Measurements from ENCODE around the gene ZNF580.
A peak's percentile ranks its signal among the peaks of the same experiment; 100 is the strongest.

Gene ZNF580, protein sequence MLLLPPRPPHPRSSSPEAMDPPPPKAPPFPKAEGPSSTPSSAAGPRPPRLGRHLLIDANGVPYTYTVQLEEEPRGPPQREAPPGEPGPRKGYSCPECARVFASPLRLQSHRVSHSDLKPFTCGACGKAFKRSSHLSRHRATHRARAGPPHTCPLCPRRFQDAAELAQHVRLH

DNA sequence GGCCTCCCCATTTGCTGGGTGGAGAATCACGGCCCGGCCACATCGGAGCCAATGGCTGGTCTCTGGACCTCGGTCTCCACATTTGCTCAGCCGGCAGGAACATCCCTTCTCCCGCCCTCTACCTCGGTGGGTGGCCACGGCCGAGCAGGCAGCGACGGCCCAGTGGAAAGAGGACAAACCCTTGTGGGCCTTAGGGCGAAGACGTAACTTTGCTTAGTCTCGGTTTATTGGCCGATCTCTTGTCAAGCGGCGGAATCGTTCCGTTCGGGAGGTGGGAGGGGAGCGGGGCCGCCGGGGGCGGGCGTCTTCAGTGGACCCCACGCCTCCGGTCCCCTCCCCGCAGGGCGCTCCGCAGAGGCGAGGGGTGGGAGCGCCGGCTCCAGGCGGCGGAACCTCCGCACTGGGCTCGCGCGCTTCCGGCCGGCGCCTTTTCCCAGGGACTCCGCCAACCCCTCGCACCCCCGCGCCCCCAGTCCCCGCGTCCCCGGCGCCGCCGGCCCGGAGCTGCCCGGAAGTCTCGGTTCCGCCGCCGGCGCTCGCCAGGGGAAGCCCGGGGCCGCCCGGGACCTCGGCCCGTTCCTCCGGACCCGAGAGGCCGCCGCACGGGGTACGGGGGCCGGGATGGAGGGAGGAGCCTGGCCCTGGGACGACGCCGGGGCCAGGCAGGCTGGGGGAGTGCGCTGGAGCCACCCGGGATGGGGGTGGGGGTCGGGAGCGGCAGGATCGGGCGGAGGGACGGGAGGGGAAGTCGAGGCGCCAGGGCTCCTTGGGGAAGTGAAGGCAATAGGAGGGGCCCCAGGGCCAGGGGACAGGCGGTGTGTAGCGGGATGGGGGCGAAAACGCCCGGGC, at the start of gene ZNF580:
TSS of gene ZNF580 (plus strand) at position 426 of the 849 bp plus-strand sequence. CDS start 1,507 bp downstream, outside the sequence.
- DNase-seq = no peak

DNA sequence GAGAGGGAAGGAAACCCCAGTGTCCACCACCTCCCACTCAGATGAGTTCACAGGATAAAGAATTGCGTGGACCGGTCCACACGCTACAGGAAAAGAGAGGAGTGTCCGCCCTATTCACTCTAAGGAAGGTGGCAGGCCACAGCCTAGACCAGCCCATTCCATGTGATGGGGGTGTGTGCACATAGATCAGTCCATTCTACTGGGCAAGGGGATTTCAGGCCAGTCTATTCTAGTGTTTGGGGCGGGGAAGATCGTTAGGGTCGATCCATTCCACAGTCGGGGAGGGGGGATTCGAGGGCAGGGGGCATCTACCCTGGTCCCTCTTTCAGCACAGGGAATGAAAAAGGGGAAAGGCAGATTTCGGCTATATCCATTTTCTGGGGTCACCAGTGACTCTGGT, 49.2 kb upstream of the ZNF580 start:
- no peak for DNase-seq

DNA sequence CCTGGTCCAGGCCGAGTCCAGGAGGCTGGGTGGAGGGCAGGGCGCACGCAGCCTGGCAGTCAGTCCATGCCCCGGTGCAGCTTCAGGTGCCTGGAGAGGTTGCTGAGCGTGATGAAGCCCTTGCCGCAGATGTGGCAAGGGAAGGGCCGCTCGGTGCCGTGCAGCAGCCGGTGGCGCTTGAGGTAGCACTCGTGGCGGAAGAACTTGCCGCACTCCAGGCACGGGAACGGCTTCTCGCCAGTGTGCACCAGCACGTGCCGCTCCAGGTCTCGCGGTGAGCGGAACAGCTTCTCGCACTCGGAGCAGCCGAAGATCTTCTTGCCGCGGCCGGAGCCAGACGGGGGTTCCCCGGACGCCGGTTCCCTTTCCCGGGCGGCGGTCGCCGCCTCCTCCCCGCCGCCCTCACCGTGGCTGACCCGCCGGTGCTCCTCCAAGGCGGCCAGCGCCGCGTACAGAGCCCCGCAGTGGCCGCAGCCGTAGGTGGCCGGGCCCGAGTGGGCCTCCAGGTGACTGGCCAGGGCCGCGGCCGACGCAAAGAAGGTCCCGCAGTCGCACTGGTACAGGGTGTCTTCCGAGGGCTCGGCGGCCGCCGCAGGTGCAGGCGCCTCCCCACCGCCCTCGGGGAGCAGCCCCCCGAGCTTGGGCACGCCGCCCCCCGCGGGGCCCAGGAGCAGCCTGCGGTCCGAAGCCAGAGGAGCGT, 48.3 kb upstream of the ZNF580 start:
- no peak for DNase-seq

DNA sequence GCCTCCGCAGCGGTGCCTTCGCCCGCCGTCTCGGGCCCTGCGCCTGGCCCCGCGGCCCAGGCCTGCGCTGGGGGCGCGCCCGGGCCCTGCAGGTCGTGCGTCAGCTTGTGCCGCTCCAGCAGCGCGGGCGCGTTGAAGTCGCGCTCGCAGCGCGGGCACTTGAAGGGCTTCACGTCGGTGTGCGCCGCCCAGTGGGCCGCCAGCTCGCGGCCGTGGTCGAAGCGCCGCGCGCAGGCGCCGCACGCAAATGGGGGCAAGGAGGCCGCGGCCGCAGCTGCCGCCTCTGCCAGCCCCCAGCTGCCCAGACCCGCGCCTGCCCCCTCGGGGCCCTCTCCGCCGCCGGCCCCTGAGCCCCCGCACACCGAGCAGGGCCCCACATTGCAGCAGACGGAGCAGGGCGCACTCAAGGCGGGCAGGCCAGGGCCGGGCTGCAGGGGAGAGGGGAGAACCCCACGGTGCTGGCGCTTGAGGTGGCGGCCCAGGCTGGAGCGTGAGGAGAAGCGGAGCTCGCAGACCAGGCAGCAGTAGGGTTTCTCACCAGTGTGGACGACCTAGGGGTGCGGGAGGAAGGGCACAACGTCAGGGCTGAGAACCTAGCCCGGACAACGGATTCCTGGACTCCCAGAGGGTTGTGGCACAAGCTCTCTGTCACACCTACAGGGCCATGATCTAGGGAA, 47.6 kb upstream of the ZNF580 start:
- no peak for DNase-seq

DNA sequence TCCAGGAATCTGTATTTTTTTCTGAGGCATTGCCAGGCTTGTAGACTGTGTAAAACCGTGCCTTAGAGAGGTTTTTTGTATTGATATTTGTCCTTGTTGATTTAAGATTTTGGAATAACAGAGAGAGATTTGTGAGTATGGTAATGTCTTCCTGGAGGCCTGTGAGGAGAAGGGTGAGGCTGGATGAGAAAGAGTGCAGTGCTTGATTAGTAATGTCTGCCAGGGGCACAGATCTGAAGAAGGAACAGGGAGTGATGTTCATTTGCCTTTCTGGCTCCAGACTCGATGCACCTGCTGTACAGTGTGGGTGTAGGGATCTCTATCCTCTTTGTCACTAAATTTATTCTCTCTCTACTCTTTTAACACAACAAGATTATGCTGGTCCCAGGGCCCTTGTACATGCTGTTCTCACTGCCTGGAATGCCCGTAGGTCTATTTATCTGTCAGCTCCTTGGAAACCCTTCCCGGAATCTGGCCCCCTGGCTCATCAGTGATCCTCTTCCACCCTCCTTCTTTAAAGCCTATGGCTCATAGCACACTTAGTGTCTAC, 45.7 kb upstream of the ZNF580 start:
- DNase-seq = no peak

DNA sequence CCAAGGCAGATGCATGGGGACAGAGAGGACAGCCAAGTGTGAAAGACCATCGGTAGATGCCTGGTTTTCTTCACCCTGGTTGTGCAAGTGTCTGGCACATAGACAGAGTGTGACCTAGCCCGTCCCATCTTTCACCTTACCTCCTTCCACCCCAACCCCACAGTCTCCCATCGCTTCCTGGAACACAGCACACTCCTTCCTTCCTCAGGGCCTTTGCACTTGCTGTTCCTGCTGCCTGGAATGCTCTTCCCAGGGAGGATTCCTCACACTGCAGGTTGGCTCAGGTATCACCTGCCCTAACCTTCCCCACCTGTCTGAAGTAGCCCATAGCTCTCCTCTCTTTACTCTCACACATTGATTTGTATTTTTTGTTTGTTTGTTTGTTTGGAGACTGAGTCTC, 44.5 kb upstream of the ZNF580 start:
- DNase-seq = no peak

DNA sequence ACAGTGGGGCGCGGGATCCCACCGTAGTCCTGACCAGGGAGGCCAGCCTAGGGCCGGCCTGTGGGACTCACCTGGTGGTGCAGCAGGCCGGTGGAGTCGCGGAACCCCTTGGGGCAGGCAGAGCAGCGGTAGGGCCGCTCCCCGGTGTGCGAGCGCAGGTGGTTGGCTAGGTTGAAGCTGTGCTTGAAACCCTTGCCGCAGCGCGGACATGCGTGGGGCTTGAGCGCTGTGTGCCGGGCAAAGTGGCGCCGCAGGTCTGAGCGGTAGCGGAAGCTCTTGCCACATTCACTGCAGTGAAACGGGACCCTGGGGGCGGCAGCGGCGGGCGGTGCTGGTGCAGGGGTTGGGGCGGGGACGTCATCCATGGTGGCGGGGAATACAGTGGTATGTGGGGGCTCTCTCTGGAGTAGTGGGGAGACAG, 43.3 kb upstream of the ZNF580 start:
- DNase-seq = no peak

DNA sequence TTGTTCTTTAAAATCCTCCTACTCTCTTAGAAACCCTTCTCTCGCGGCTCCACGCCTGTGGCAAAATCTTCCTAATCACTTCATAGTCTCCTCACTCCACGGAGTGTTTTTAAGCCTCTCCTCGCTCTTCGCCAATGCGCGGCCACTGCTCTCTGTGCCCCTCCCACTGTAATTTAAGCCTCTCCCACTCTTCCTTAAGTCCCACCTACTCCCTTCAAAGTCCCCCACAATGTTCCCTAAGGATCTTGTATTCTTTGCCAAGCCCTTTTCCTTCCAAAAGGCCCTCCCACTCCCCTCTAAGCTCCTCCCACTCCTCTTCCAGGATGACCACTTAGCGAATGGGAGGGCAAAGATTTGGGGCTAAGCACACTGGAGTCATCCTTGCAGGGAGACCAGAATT, 42.8 kb upstream of the ZNF580 start:
- DNase-seq = no peak

DNA sequence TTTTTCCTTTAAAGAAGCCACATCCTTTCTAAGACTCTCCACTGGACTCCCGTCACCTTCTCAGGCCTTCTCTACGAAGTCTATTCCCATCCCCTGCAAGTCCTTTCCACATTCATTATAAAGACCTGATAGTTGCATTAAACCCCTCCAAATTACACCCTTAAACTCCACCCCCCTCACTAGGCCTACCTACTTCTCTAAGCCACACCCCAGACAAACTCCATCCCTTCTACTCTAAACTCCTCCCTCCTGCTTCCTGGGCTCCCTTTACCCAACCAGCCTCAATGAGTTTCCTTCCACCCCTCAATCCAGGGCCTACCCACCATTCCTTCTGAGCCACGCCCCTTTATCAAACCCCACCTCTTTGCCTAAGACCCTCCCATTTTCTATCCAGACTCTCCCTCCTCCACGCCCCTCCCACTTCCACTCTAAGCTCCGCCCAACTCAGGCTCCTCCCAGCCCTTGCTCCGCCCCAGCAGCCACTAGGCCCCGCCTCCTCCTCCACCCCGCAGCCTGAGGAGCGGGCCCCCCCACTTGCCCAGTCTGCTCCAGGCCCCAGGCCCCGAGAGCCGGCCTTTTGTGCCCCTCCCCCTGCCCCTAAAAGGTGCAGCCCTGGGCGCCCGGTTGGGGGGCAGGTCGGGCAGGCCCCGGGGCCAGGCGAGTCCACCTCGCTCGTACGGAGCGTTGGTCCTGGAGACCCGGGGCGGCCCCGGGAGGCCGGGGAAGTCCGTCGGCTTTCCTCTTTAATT, 41.9 kb upstream of the ZNF580 start:
- DNase-seq = peak; percentile 30

DNA sequence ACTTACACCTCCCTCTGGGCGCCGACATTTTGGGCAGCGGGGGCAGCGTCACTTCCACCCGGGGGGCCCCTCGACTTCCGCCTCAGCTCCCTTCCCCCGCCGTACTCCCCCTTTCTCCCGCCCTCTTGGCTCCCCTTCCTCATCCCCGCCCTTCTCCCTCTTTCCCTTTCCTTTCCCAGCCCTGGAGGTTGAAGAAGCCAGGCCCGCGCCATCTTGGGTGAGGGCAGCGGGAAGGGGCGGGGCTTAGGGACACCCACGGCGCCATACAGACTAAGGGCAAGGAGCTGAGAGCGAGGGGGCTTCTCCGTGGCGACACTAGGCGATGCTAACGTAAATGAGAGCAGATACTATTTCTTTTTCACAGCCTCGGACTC, 41.3 kb upstream of the ZNF580 start, which contains the start of gene FIZ1:
TSS of gene FIZ1 (minus strand) at position 50 of the 374 bp plus-strand sequence. CDS start 1,652 bp downstream, outside the sequence.
- peak; percentile 89 for DNase-seq

DNA sequence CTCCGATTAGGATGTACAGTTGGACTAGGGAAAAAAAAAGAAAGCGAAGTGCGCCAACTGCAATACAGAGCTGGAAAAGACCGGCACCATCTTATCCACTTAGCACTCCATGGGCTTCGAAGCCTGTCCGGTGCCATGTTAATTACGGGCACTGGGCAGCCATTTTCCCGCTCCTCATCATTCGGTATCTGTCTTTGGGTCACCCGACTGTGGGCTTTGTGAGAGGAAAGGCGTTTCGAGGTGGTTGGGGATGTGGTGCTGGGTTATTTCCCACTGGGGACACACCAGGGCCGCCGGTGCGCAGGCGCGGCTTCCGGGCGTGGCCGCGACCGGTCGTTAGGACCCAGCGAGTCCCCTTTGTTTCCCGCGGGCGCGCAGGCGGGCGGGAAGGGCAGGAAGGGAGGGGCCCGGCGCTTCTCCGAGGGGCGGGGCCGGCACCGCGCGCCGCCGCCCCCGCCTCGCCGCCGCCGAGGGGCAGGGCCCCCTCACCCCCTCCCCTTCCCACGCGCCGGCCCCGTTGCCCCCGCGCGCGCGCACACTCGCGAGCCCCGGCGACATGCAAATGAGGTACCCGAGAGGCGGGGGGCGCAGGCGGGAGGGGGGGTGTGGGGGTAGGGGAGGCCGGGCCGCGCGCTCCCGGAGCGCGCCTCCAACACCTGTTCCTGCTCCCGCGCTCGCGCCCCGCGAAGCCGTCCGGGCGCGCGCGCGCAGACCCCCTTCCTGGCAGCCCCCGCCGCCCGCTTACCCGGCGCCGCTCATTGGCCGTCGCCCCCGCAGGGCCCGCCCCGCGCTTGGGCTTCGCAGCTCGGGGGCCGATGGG, 40.8 kb upstream of the ZNF580 start, which contains the start of gene ZNF524:
TSS of gene ZNF524 (plus strand) at position 447 of the 820 bp plus-strand sequence. CDS start 1,825 bp downstream, outside the sequence.
- DNase-seq = peak; percentile 89

DNA sequence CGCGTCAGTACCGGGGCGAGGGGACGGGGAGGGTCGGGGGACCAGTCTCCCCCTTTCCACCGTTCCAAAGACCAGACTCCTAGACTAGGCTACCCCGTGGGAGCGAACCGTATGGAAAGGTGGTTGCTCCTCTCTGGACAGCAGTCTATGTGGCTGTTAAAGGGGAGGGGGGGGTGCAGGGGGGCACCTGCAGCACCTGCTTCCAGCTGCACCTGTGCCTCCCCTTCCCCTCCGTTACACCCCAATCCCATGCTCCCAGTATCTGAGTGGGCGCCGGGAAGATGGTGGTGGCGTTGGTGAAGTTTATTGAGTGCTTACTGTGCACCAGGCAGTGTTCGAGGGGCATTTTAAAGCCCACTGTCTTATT, 40.2 kb upstream of the ZNF580 start:
- DNase-seq = no peak

DNA sequence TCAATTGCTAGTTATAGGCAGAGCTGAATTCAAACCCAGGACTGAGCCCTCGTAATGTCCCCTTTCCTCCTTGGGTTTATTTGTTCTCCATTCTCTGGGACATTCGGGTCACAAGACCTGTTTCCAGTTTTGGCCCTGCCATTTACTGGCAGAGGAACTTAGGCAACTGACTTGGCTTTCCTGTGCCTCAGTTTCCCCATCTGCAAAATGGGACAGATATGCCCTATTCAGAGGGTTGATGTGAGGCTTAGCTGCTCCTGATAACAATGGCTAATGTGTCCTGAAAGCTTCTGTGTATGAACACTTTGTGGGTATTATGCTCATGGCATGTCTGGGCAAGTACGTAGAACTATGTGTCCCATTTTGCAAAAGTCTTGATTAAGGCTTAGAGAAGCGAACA, 39.7 kb upstream of the ZNF580 start:
- DNase-seq = no peak

DNA sequence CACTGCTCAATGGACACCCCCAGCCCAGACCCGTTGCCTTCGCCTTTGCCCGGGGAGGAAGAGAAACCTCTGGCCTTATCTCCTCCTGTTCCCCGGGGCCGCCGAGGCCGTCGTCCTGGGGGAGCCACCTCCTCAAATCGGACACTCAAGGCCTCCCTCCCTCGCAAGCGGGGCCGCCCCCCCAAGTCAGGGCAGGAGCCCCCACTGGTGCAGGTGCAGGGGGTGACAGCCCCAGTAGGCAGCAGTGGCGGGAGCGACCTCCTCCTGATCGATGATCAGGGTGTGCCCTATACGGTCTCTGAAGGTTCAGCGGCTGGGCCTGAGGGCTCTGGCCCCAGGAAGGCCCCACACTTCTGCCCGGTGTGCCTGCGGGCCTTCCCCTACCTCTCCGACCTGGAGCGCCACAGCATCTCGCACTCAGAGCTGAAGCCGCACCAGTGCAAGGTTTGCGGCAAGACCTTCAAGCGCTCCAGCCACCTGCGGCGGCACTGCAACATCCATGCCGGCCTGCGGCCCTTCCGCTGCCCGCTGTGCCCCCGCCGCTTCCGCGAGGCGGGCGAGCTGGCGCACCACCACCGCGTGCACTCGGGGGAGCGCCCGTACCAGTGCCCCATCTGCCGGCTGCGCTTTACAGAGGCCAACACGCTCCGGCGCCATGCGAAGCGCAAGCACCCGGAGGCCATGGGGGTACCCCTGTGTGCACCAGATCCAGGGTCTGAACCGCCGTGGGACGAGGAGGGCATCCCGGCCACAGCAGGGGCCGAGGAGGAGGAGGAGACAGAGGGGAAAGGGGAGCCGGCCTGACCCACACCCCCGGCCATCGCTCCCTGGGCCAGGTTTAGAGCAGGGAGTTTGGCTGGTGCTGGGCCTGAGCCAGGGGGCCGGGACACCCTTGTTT, 38.4 kb upstream of the ZNF580 start:
- no peak for DNase-seq

DNA sequence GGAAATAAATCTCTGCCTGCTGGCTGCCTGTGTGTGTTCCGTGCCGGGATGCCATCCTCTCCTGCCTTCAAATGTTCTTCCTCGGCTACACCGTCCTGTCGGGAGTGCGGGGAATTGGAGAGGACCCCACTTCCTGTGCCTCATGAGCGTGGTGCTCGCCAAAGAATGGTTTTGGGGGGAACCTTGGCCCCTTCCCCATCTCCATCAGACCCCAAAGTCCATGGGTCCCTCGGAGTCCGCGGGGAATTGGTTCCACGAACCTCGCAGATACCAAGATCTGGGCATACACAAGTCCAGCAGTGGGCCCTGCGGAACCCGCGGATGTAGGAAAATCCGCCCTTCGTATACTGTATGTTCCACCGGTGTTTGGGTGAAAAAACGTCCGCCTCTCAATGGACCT, 37.7 kb upstream of the ZNF580 start:
- DNase-seq = no peak

DNA sequence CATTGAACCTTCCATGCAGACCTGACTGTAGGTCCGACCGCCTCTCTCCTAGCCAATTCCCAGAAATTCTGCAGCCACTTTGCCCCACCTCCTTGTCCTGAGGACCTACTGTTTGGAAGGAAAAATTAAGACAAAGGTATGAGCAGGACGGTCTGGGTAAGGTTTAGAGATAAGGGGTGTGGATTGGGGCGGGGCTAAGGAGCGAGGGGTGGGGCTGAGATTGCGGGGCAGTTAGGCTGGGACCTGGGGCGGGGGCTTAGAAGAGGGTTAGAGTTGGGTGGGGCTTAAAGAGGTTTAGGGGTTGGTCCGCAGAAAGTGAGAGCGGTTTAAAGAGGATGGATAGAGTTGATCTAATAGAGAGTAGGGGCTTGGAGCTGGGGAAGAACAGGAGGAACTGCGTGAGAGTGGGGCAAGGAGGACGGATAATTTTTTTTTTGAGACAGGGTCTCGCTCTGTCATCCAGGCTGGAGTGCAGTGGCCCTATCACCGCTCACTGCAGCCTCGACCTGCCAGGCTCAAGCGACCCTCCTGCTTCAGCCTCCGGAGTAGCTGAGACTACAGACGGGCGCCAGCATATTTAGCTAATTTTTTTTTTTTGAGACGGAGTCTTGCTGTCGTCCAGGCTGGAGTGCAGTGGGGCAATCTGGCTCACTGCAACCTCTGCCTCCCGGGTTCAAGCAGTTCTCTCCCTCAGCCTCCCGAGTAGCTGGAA, 37.1 kb upstream of the ZNF580 start:
- DNase-seq = no peak

DNA sequence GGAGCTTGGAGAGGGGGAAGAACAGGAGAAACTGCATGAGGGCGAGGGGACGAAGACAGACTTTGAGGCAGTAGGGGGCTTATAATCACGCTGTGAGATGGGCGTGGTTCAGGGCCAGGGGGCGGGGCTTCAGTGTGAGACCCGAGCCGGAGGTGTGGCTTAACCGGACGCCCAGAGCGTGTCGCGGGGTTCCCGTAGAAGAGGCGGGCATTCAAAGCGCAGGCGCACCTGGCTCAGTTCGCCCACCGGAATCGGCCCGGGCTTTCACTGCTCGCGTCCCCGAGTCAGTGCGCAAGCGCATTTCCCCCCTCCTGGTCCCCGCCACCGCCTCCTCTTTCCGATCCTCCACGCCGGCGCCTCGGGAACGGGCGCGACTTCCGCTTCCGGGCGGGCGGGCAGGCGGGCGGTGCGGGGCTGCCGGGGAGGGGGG, 35.6 kb upstream of the ZNF580 start:
- peak; percentile 95 for DNase-seq

DNA sequence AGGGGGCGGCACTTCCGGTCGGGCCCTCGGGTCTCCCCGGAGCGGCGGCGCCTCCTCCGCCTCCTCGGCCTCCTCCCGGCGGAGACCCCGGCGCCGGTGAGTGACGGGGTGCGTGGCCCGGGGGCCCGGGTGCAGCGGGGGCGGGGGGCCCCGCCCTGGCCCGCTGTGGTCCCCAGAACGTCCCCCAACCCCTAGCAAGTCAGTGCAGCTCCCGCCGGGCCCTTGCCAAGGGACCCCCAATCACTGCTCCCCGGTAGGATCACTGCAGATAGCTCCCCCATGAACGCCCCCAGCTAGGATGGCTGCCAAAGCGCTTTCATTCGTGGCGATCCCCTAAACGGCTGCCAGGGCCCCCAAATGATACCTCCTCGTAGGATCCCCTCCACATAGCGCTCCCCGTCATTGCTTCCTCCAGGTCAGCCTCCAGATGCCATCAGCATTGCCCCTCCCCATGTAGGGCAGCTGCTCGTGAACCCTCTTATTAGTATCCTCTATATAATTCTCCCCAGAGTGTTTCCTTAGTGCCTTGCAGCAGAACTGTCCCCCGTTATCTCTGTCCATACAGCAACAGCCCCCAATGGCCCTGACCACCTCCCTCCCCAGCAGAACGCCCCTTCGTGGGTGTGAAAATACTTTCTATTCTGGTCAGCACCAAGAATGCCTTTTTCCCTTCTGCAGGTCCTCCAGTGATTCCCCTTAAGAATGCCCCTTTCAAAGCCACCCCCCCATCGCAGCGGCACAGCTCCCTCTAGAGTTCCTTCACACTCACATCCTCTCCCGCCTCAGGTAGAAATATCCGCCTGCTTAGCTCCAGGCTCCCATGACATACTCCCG, 34.9 kb upstream of the ZNF580 start, which contains the start of gene ZNF865:
TSS of gene ZNF865 (plus strand) at position 11 of the 834 bp plus-strand sequence. CDS start 7,972 bp downstream, outside the sequence.
- no peak for DNase-seq

Data from NCI-H2081 treated with DMSO at 0.1 percent for 48 hours (cell line).